ENCODE data around the gene ACER1. TPM values are rescaled to one million over a fixed set of nuclear protein-coding genes. Genes with fewer than 3 reads are reported as not detected.

The ACER1 gene
- polyA plus RNA-seq, 1 of the 3 experiments (the other 2 are of a cell fraction): not detected

- H3F3A ChIP-seq (replicated peaks; ENCODE audit: insufficient read depth): no peaks in the 10 kb centered on the region
- no peaks in the 10 kb centered on the region for H3K9me2 ChIP-seq
- TF ChIP-seq CTCF (IDR thresholded peaks at IDR 0.05): peak; percentile 59
- TF ChIP-seq RAD21 (IDR thresholded peaks at IDR 0.05; ENCODE audit: low read length): peak; percentile 28; the same call in 1 of the 2 replicates
- no peak for TF ChIP-seq GABPA (IDR thresholded peaks at IDR 0.05; ENCODE audit: low read depth)
- TF ChIP-seq RFX5 (IDR thresholded peaks at IDR 0.05; ENCODE audit: low read length): no peak
- TF ChIP-seq USF1 (IDR thresholded peaks at IDR 0.05; ENCODE audit: borderline replicate concordance, low read depth): no peak
- TF ChIP-seq MXI1 (IDR thresholded peaks at IDR 0.05; ENCODE audit: low read depth, low read length): no peak
- TF ChIP-seq POLR2AphosphoS5 (IDR thresholded peaks at IDR 0.05; ENCODE audit: low read depth, low read length): no peak
- no peak overlapping the region for H3K27ac ChIP-seq (ENCODE audit: low read depth in 2 of 2, low read length in 1 of 2)
- no peaks in the 10 kb centered on the region for H3K36me3 ChIP-seq (replicated peaks in 1 of 2; ENCODE audit: control insufficient read depth in 1 of 2, insufficient read depth in 2 of 2, low read length in 1 of 2)
- H2AFZ ChIP-seq (ENCODE audit: low read depth): no peak overlapping the region
- 39% methylated on average over 4 of the region's 4 CpGs for WGBS (ENCODE audit: low lambda C conversion rate)
- no peak for DNase-seq
- no peaks in the 10 kb centered on the region for H4K20me1 ChIP-seq (ENCODE audit: insufficient read depth)
- no peaks in the 10 kb centered on the region for H3K79me2 ChIP-seq (ENCODE audit: insufficient read depth)
- no peaks in the 10 kb centered on the region for H3K9me3 ChIP-seq
- no peak overlapping the region for H3K4me2 ChIP-seq
- ChIA-PET CTCF (interaction anchor here (0.8 to 1.5 kb wide), 6 partner anchors 9 to 306 kb away, joined by 3 to 6 read pairs (median 4); no protein-coding TSS in a partner anchor), POLR2A (no interaction called here)
- H3K9ac ChIP-seq: no peak overlapping the region
- no peaks in the 10 kb centered on the region; the same call in 1 of the 2 replicates for H3K27me3 ChIP-seq (ENCODE audit: insufficient read depth)
- H3K4me3 ChIP-seq (ENCODE audit: low read depth in 2 of 2, low read length in 1 of 2): no peak overlapping the region
- no peaks in the 10 kb centered on the region for H3K4me1 ChIP-seq (ENCODE audit: control insufficient read depth in 1 of 2, insufficient read depth in 2 of 2, low read depth in 1 of 2, low read length in 1 of 2)
Measured at GRCh38 chr19:6354098-6354674, 20.8 kb upstream of the ACER1 start.

GRCh38 chr19:6352381-6353165, 19.2 kb upstream of the ACER1 start:
- no peak overlapping the region for H3K27ac ChIP-seq (ENCODE audit: low read depth in 2 of 2, low read length in 1 of 2)
- no peaks in the 10 kb centered on the region for H3K9me2 ChIP-seq
- no peaks in the 10 kb centered on the region; the same call in 1 of the 2 replicates for H3K27me3 ChIP-seq (ENCODE audit: insufficient read depth)
- no peak overlapping the region for H3K9ac ChIP-seq
- no peaks in the 10 kb centered on the region for H4K20me1 ChIP-seq (ENCODE audit: insufficient read depth)
- CTCF ChIA-PET: interaction anchor here (0.6 to 0.9 kb wide), 3 partner anchors 134 to 1624 kb away, joined by 3 read pairs; no protein-coding TSS in a partner anchor
- WGBS (ENCODE audit: low lambda C conversion rate): 57% methylated on average over 2 of the region's 2 CpGs
- TF ChIP-seq EZH2phosphoT487 (IDR thresholded peaks at IDR 0.05; ENCODE audit: borderline replicate concordance, low read depth) (no peak), USF2 (IDR thresholded peaks at IDR 0.05; ENCODE audit: borderline replicate concordance, low read depth, low read length) (no peak), SIN3A (IDR thresholded peaks at IDR 0.05; ENCODE audit: borderline replicate concordance, low read depth, low read length) (no peak), MEF2A (IDR thresholded peaks at IDR 0.05; ENCODE audit: borderline replicate concordance, low read depth) (no peak), FOSL2 (IDR thresholded peaks at IDR 0.05; ENCODE audit: borderline replicate concordance, low read depth) (no peak), YY1 (IDR thresholded peaks at IDR 0.05; ENCODE audit: low read depth) (no peak), GABPA (IDR thresholded peaks at IDR 0.05; ENCODE audit: low read depth) (no peak), RCOR1 (IDR thresholded peaks at IDR 0.05; ENCODE audit: low read length) (no peak)
- H3K4me3 ChIP-seq (ENCODE audit: low read depth in 2 of 2, low read length in 1 of 2): no peak overlapping the region
- H3K79me2 ChIP-seq (ENCODE audit: insufficient read depth): no peaks in the 10 kb centered on the region
- H2AFZ ChIP-seq (ENCODE audit: low read depth): no peak overlapping the region
- POLR2A ChIA-PET: no interaction called here
- no peaks in the 10 kb centered on the region for H3K36me3 ChIP-seq (replicated peaks in 1 of 2; ENCODE audit: control insufficient read depth in 1 of 2, insufficient read depth in 2 of 2, low read length in 1 of 2)
- no peaks in the 10 kb centered on the region for H3K9me3 ChIP-seq
- H3K4me1 ChIP-seq (ENCODE audit: control insufficient read depth in 1 of 2, insufficient read depth in 2 of 2, low read depth in 1 of 2, low read length in 1 of 2): no peaks in the 10 kb centered on the region
- no peaks in the 10 kb centered on the region for H3F3A ChIP-seq (replicated peaks; ENCODE audit: insufficient read depth)
- DNase-seq: no peak
- no peak overlapping the region for H3K4me2 ChIP-seq

All from SK-N-SH (cell line).